ENCODE measurements around the gene CDKL4.
"Not testable (repeated sequence)": the region's sequence is repeated elsewhere in the genome, so short reads cannot be mapped to it uniquely, and the experiment has no call there.

Gene CDKL4

GRCh38 chr2:39176997-39177396 is 66.8 kb downstream of the CDKL4 start:
- DNase-seq, result no peak

DNA sequence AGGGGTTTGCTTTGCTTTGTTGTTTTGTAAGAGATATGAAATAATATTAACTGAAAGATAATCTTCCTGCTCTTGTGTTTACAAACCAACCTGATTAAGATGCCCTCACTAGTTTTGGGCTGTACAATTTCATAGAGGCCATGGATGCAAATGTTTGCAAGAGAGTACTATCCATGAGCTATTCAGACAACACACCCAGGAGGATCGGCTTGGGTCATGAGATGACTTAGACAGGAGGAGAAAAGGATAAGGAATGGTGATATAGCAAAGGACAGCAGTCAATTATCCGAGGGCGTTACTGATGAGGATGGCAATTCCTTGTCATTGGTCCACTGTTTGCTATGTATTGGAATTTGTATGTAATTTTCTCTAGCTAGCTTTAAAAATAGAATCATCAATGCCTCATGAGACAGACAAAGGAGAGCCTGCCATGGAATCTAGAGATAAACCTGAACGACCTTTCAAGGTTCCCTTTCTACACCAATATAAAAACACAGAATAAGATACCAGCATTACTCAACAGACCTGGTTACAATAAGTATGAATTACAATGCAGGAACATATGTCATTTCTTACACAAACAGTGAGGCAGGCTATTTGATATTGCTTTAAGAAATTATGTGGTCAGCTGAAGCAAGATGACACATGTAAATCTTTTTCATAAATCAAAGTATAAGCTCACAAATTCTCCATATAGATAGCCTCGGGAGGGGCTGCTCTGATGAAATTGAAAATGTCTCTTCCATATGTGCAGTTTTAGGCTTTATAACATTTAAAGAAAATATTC is 68.6 kb downstream of the CDKL4 start:
- no peak for DNase-seq

- DNase-seq, result no peak
Observed at GRCh38 chr2:39174022-39174421, 69.7 kb downstream of the CDKL4 start.

- DNase-seq, result not testable (repeated sequence)
Observed at GRCh38 chr2:39172047-39172706, 71.6 kb downstream of the CDKL4 start.

DNA sequence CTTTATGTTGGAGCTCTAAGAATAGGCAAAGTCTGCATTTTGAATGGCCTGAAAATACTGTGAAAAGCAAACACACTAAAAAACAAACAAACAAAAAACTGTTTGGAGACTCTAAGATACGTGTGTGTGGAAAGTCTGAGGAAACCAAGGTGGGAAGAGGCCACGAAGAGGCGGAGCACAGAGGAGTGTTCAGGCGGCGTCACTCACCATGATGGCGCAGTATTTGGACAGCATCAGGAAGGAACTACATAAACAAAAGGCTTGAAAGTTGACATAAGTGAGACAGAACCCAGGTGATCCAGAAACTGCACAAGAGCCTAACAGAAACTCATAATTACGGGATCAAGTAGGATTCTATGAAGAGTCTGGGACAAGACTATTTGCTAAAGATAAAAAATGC is 72.1 kb downstream of the CDKL4 start:
- DNase-seq, result no peak

- DNase-seq, result no peak
Observed at GRCh38 chr2:39164089-39164488, 79.7 kb downstream of the CDKL4 start.

DNA sequence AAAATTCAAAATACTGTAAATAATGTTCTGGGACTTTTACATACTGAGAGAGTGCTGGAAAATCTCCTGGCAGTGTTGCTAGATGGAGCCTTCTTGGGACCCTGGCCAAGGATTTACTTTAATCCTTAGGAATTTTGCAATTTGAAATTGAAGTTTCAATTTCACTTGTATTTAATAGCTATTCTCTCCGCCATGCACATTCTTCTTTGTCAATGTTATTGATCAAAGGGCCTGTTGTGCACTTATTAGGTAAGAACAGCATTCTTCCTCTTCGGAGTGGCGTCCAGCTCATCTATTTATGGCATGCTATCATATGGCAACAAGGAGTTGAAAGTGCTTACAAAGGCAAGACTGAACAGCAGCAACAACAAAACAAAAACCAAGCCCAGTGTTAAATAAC is 82.8 kb downstream of the CDKL4 start:
- DNase-seq, result no peak

GRCh38 chr2:39159283-39159682 is 84.5 kb downstream of the CDKL4 start:
- no peak for DNase-seq

DNA sequence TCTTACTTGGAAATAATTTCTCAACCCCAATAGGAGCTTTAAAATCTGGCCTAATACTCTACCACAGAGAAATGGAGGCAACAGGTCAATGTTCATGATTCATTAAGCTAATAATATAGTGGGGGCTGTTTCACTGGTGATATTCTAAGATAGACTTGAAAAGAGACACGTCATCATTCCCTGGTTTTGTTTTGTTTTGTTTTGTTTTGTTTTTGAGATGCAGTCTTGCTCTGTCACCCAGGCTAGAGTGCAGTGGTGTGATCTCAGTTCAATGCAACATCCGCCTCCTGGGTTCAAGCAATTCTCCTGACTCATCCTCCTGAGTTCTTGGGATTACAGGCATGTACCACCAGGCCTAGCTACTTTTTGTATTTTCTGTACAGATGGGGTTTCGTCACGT is 85.4 kb downstream of the CDKL4 start:
- no peak for DNase-seq

DNA sequence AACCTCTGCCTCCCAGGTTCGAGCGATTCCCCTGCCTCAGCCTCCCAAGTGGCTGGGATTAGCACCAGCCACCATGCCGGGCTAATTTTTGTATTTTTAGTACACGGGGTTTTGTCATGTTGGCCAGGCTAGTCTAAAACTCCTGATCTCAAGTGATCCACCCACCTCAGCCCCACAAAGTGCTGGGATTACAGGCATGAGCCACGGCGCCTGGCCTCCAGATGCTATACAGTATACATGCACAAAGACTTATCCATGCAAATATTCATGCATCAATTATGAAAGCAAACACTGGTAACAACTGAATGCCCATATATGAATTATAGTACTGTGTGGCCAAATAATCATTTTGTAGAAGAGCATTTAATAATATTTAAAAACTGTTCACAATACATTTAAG is 86.9 kb downstream of the CDKL4 start:
- DNase-seq, result no peak

DNA sequence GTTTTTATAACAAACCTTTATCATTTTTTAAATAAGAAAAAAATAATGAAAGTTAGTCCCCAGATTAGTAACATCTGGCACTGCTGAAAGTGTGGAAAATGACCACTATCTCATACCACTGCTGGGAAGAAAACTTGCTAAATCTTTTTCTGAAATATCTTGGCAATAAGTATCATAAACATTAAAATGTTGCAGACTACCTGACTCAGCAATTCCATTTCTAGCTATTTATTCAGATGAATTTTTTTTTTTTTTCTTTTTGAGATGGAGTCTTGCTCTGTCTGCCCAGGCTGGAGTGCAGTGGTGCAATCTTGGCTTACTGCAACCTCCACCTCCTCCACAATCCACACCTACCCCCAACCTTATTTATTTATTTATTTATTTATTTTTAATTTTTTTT is 87.7 kb downstream of the CDKL4 start:
- no peak for DNase-seq

- not testable (repeated sequence) for DNase-seq
Observed at GRCh38 chr2:39155573-39155972, 88.2 kb downstream of the CDKL4 start.

- no peak for DNase-seq
Observed at GRCh38 chr2:39154944-39155343, 88.8 kb downstream of the CDKL4 start.

GRCh38 chr2:39153312-39153711 is 90.5 kb downstream of the CDKL4 start:
- no peak for DNase-seq

DNA sequence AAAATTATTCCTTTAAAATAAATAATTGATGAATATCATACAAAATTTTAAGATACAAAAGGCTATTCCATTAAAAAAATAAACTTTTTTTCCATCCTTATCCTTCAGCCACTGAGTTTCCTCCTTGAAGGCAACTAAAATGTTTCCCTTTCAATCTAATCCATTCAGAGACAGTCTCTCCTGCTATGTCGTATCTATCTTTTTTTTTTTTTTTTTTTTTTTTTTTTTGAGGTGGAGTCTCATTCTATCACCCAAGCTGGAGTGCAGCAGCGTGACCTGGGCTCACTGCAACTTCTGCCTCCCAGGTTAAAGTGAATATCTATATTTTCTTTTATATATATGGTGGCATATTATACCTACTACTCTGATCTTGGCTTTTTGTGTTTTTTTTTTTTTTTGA is 91.3 kb downstream of the CDKL4 start:
- DNase-seq, result no peak

DNA sequence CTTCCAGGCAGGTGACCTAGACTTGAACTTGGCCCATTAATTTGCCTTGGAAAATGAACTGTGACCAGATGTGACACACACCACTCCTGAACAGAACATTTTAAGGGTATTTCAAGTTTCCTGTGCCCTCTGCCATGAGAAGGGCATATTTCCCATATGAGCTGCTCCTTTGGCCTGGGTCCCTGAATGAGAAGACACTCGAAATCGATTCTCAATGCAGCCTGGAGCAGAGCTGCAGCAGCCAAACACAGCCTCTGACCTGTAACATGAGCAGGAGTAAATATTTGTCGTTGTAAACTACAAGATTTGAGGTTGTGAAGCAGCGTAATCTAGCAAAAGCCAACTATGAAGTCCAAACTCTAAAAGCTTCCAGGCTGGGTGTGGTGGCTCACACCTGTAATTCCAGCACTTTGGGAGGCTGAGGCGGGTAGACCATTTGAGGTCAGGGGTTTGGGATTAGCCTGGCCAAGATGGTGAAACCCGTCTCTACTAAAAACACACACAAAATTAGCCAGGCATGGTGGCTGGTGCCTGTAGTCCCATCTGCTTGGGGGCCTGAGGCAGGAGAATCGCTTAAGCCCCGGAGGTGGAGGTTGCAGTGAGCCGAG is 92.8 kb downstream of the CDKL4 start:
- DNase-seq, result no peak

DNA sequence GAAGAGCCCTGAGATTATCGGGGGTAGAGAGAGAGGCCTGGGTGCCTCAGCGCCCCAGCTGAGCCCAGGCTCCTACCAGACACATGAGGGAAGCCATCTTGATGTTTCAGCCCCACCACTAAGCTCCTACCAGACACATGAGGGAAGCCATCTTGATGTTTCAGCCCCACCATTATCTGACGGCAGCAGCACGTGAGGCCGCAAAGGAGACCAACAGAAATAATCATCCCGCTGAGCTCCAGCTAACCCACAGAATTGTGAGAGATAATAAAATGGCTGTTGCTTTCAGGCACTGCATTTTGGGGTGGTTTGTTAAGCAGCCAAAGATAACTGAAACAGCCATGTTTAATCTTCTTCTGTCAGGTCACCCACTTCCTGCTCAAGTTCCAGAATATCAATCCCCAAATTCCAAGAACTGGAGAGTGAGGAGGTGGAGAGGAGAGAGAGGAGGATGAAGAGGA is 93.6 kb downstream of the CDKL4 start:
- no peak for DNase-seq

DNA sequence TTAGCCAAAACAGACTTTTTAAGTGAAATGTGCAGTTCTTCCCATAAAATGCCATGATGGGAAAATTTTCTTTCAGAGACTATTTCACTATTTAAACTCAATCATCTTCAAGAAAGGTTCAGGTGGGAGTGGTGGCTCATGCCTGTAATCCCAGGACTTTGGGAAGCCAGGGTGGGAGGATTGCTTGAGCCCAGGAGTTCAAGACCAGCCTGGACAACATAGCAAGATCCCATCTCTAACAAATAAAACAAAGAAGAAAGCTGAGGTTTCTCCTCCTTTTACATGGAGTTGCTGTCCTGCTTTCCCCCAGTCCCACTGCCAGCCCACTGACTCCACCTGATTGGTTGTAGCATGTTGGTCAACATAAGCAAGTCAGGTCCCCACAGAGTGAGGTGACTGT is 97.1 kb downstream of the CDKL4 start:
- DNase-seq, result no peak

- DNase-seq, result no peak
Observed at GRCh38 chr2:39145906-39146421, 97.8 kb downstream of the CDKL4 start.

- DNase-seq, result no peak
Observed at GRCh38 chr2:39144416-39144815, 99.4 kb downstream of the CDKL4 start.

DNA sequence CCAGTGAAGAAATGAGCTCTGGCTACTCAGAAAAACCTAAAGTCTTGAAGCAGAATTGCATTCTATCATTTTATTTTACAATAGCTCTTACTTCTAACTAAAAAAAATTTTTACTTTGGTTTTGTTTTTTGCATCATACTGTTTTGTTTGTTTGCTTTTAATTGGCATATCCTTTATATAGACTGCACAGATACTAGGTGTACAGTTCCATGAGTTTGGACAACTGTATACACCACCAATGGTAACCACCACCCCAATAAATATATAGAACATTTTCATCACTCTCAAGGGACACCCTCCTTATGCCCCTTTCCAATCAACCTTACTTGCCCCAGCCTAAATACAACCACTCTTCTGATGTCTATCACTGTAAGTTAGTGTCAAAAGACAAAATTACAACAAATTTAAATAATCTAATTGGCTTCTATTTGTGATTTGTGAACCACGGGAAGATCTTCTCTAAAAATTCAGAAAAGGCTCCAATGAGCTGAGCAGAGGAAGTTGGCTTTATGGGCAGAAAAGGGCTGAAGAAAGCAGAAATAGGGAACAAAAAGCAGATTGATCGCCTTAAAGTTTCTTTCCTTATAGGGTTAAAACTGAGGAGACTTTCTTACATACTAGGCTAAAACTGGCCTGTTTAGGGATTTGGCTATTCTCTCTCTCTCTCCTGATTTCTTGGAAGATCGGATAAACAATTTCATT is 100.7 kb downstream of the CDKL4 start:
- no peak for DNase-seq

GRCh38 chr2:39141334-39142271 is 102.2 kb downstream of the CDKL4 start:
- no peak for DNase-seq

All from activated gamma-delta T cell treated with Interleukin-2 at 50 U/mL for 16 hours (primary cell).